NCI-H460 (cell line): Measurements from ENCODE around the gene GSKIP. TPM values are rescaled to one million over a fixed set of nuclear protein-coding genes. Genes with fewer than 3 reads are reported as not detected.

Experiments used
- DNase-seq: peaks from one replicate; pipeline ENCODE4 v3.0.0-alpha.2; 2016; ENCODE audit warnings: low read depth; ENCODE audit errors: extremely low read depth
- small RNA-seq, 2 experiments: library from RNA; depleted of rRNA; stranded (forward); fragments of <200 nt; gene quantifications; one replicate each; pipeline ENCODE3, GENCODE V24; 2014
- total RNA-seq: library from RNA; depleted of rRNA; stranded (reverse); fragments of >200 nt; shearing (Covaris generic); gene quantifications from 2 replicates; pipeline ENCODE4 v1.2.3, GENCODE V29; 2014; rRNA removed

The GSKIP gene
- total RNA-seq, 1 experiment from 2014 or later = 44.0 TPM

DNA sequence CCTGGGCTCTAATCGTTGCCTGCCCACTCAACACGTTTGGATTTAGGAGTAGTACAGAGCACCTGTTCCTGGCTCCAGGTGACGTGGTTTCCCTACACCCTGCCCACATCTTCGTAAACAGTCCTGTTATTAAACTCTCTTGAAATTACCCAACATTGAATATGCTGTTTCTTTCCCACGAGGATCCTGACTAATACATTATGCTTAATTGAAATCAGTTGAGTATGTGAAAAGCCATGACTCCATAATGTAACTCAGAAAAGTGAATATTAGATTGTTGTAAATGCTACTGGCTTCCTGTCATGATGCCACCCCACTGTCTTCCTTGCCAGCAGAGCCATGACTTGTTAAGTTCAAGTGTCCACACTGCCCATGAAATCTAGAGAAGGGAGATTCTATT lies 50.2 kb downstream of the GSKIP start:
- DNase-seq = no peak

DNA sequence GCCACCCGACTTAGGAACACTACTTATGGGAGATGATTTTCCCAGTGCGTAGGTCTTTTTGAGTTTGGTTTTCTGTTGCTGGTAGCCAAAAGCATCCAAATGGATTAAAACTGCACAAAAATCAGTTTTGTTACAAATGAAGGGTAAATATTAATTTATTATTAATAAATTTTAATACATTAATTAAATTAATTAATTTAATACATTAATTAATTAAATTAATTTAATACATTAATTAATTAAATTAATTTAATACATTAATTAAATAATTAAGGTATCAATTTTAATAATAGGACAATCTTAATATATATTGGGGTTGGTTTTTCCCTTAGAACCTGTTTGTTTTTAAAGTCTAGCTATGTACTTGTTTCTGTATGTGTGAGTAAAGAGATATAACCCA lies 52.2 kb downstream of the GSKIP start:
- DNase-seq = no peak

DNA sequence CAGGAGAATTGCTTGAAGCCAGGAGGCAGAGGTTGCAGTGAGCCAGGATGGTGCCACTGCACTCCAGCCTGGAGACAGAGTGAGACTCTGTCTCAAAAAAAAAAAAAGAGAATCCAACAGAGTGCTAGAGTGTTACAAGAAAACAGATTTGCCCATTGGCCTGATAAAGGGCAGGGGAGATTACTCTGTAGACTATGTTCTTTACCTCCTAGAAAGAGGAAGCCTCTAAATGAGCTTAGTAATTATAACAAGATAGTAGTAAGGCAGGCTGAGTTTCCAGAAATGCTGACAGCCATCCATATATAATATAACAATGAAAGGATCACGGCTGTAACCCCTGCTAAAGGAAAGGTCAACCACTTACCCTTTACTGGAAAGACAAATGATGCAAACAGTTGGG lies 53.0 kb downstream of the GSKIP start:
- no peak for DNase-seq

DNA sequence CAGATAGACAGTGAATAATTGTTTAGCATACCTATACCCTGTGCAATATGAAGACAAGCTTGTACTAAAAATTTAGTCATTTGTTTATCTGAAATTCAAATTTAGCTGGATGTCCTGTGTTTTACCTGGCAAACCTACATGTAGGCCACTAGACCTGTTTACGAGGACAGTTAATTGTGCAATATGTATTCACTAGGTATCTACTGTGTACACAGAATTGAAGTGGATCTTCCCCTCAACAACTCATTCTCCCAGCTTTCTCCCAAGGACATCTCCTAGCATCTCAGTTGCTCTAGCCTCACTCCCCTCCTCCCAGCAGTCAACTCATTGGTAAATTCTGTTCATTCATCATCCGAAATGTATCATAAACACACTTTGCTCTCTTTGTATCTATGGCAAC lies 53.9 kb downstream of the GSKIP start:
- no peak for DNase-seq

DNA sequence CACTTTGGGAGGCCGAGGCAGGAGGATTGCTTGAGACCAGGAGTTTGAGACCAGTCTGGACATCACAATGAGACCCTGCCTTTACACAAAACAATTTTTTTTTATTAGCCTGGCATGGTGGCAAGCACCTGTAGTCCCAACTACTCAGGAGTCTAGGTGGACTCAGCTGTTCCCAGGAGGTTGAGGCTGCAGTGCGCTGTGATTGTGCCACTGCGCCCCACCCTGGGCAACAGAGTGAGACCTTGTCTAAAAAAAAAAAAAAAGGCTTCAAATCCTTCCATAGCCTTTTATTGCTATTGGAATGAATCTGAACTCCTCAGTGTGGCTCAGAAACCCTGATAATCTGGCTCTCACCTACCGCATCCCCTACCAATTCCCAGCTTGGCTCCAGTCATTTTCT lies 54.7 kb downstream of the GSKIP start:
- DNase-seq = no peak

DNA sequence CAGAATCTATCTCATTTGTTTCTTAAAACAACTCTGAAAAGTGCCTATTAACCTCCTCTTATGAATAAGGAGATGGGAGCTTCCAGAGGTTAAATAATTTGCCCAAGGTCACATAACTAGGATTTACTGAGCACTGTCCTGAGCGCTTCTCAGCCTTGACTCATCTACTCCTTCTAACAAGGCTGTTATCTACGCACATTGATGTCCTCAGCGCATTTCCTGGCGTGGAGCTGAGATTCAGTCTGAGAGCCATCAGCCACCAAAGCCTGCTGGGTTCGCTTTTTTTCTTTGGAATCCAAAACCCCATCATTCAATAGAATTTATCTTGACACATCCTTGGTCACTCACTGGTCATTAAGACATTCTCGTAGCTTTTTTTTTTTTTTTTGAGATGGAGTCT lies 57.9 kb downstream of the GSKIP start:
- no peak for DNase-seq

DNA sequence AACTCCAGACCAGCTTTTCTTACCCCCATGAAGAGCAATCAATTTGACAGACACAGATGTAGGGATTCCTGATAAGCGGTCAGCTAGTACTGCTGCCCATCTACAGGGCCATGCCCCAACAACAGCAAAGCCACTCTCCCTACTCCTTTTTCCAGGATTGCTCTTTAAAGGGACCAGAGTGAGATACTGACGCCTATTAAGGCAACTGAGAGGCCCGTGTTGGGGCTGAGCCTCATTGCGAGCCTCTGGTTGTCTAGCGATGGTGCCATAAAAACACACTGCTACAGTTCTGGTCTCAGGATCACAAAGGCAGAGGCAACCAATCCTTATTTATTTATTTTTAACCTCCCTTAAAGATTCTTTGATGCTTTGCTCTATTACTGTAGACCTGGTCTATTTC lies 59.7 kb downstream of the GSKIP start:
- DNase-seq = no peak

DNA sequence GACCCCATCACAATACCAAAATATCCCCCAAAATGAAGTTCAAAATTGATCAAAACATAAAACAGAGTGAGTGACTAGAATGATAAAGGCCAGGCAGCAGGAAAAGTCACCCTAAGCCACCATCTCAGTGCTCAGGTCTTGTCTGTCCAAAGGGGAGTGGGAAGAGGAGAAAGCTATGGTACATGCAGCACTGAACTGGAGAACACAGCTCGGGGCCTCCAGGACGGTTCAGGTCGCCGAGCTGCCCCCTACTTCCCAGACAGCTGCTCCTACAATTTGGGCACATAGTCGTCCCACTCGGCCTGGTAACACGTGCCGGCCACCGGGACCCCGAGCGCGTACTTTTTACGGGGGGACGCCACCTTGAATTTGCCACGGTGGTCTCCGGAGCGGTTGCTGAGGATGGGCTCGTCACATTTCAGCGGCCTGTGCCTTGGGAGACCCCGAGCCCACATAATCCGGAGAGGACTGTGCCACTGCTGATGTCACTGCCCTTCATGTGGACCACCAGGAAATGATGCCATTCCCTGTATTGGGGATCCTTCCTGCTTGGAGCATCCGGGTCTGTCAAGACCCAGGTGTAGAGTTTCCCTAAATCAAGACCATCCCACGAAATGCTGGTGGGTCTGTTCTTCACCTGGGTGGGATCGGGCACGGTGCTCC lies 60.3 kb downstream of the GSKIP start:
- DNase-seq = no peak

DNA sequence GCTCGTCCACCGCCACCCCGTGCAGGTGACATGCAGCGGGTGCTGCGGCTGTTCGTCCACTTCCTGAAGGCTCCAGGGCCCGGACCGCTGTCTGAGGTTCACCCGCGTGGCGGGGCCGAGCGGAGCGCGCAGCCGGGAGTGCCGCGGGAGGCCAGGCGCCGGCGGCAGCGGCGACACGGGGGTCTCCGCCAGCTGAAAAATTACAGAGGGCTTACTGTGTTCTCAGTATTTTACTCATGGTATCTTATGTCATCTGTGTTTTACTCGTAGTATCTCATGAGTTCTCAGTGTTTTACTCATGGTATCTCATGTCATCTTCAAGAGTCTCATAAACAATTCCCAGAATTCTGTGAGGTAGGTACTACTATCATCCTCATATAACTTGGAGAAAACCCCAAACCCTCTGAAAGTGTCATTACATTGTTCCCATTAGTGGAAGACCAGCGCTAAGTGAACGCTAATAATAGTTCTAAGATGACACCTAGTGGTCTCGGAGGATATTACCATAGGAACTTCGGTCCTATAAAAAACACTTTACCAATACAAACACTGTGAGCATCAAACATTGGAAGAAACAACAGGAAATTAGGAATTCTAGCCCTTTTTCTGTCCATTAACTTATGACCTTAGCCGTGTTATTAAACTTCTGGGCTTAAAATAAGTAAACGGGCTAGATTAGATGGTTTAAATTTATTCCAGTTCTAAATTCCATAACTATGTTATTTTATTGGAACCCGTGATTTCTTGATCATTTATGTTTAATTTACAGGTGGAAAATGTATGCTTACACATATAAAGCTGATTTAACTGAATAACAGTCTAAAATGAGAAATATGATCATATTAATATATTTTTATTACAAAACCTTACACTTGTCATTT lies 61.0 kb downstream of the GSKIP start:
- peak; percentile 77 for DNase-seq

DNA sequence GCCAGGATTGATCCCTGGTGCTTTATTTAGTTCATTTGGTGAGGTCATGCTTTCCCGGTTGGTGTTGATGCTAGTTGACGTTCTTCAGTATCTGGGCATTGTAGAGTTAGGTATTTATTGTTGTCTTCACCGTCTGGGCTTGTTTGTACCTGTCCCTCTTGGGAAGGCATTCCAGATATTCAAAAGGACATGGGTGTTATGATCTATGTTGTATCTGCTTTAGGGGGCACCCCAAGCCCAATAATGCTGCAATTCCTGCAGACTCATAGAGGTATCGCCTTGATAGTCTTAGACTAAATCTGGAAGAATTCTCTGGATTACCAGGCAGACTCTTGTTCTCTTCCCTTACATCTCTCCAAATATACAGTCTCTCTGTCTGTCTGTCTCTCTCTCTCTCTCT lies 70.7 kb downstream of the GSKIP start:
- DNase-seq = no peak

Small RNA genes within 50 kb of the gene (small RNA-seq; reads per million reads assigned to genes)
- gene RNU2-33P = 0.04 to 79.0 reads per million in 2 experiments

Other genes with a start within 250 kb of the GSKIP start
- not detected in 2 replicates for gene BDKRB2, start 158.7 kb upstream of the GSKIP start, total RNA-seq
- gene BDKRB1, start 107.3 kb upstream of the GSKIP start, total RNA-seq = not detected in 2 replicates
- 10.1 and 13.1 TPM in 2 replicates for gene ATG2B, start 185 bp upstream of the GSKIP start, total RNA-seq
- 0.40 and 0.72 TPM in 2 replicates for gene AK7, start 28.6 kb downstream of the GSKIP start, total RNA-seq
- gene PAPOLA, start 138.9 kb downstream of the GSKIP start, total RNA-seq = 141 and 172 TPM in 2 replicates